Stomach (tissue), 4 donors: ENCODE results near the gene TMEM260.
A peak's percentile ranks its signal among the peaks of the same experiment; 100 is the strongest.

ENCODE experiments used
- CTCF ChIP-seq, 7 experiments: fragments of 450-650 bp in 4 of 7; fragments of 200-600 bp in 3 of 7; sonication (generic) in 3 of 7; IDR thresholded peaks; one replicate each; pipeline ENCODE4 v1.5.1; 2016 to 2019; ENCODE audit warnings: antibody characterized with exemption in 7 of 7, control low read depth in 2 of 7, mild to moderate bottlenecking in 1 of 7
- POLR2A ChIP-seq, 4 donors: fragments of 450-650 bp; IDR thresholded peaks; one replicate each; pipeline ENCODE4 v1.6.1; 2016; ENCODE audit warnings: antibody characterized with exemption in 4 of 4, control low read depth in 2 of 4, mild to moderate bottlenecking in 1 of 4, moderate library complexity in 1 of 4
- POLR2AphosphoS5 ChIP-seq, 3 donors: sonication (generic); formaldehyde crosslinking; IDR thresholded peaks; one replicate each; pipeline ENCODE4 v1.6.1; 2016; ENCODE audit warnings: antibody characterized with exemption in 3 of 3

GRCh38 chr14:56659964-56660551 is 80.5 kb downstream of the TMEM260 start:
- TF ChIP-seq POLR2A (IDR thresholded peaks at IDR 0.05) (no peak), POLR2AphosphoS5 (IDR thresholded peaks at IDR 0.05) (peak in 2 of 3 donors; percentile 24 to 66), CTCF (IDR thresholded peaks at IDR 0.05) (peak in 5 of 7 experiments; percentile 19 to 46 (median 37))
